CD4-positive, alpha-beta T cell treated with Interleukin-17A for 4 hours (primary cell): ENCODE data around the gene ZNF432.
A peak's percentile ranks its signal among the peaks of the same experiment; 100 is the strongest.

Source experiments
- DNase-seq: peaks from one replicate; pipeline ENCODE4 v3.0.0-alpha.2; 2020; ENCODE audit warnings: mixed read lengths

Gene ZNF432

DNA sequence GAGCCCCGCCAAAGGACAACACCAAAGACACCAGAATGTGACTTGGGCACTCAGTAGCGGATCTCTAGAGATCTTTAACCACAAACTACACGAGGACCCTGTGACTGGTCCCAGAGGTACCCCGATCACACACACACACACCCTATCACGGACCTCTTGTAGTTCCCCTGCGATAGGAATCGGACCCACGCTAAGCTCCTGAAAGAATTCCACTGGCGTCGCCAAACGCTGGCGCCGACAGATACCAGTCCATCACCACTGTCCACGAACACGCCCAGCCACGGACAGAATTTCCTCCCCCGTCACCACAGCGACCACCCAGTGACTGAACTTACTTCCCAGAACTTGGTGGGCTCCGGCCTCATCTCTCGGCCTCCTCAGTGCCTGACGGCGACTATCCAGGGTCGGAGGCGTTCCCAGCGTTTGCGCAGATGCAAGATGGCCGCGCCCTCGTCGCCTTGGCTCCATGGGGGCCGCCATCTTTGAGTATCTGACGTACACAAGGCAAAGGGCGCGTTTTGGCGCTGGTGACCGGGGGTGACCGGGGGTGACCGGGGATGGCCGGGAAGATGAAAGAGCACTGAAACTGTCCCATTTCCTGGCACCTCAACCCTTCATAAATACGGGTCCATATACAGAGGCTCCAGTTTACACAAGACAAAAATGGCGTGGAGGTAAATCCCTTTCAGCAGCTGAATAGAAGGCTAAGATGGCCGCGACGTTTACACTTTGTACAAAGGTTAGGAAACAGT is 40.7 kb downstream of the ZNF432 start, which contains the start of gene ZNF615:
ZNF615 (minus strand) TSS at position 406 of the 752 bp plus-strand sequence. CDS start 4,500 bp downstream, outside the sequence.
- peak; percentile 89 for DNase-seq

DNA sequence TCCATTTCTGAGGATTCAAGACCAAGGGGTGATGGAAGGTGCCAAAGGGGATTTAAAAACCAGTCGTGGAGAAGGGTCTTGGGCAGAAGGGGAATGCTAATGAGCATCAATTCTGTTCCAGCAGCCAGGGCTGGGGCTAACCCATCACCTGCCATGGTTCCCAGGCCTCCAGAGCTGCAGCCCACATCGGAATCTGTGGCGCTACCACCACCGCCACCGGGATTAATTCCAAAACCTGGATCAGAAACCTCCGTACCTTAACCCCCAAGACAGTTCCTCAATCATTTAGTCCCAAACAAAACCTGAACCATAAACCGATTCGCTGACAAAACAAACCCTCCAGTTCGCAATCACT is 41.2 kb downstream of the ZNF432 start:
- DNase-seq = no peak

DNA sequence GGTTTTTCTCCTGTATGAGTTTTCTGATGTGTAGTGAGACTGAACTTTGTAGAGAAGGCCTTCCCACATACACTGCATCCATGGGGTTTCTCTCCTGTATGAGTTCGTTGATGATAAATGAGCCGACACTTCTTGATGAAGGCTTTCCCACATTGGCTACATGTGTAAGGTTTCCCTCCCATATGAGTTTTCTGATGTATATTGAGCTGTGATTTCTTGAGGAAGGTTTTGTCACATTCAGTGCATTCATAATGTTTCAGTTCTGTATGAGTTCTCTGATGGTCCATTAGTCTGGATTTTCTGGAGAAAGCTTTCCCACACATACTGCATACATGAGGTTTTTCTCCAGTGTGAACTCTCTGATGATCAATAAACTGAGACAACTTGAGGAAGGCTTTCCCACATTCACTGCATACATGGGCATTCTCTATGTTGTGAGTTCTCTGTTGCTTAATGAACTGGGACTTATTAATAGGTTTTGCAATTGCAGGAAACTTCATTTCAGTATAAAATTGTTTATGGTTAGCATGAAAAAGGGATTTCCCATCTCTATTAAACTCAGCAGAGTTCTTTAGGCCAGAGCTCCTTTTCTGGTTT is 54.5 kb downstream of the ZNF432 start:
- DNase-seq = no peak

DNA sequence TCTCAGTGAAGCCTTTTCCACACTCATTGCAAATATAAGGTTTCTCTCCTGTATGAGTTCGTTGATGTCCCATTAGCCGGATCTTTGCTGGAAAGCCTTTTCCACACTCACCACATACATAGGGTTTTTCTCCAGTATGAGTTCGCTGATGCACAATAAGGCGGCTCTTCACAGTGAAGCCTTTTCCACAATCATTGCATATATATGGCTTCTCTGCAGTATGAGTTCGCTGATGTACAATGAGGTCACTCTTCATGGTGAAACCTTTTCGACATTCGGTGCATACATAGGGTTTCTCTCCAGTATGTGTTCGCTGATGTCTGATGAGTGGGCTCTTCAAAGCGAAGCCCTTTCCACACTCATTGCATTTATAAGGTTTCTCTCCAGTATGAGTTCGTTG is 55.2 kb downstream of the ZNF432 start:
- DNase-seq = no peak

DNA sequence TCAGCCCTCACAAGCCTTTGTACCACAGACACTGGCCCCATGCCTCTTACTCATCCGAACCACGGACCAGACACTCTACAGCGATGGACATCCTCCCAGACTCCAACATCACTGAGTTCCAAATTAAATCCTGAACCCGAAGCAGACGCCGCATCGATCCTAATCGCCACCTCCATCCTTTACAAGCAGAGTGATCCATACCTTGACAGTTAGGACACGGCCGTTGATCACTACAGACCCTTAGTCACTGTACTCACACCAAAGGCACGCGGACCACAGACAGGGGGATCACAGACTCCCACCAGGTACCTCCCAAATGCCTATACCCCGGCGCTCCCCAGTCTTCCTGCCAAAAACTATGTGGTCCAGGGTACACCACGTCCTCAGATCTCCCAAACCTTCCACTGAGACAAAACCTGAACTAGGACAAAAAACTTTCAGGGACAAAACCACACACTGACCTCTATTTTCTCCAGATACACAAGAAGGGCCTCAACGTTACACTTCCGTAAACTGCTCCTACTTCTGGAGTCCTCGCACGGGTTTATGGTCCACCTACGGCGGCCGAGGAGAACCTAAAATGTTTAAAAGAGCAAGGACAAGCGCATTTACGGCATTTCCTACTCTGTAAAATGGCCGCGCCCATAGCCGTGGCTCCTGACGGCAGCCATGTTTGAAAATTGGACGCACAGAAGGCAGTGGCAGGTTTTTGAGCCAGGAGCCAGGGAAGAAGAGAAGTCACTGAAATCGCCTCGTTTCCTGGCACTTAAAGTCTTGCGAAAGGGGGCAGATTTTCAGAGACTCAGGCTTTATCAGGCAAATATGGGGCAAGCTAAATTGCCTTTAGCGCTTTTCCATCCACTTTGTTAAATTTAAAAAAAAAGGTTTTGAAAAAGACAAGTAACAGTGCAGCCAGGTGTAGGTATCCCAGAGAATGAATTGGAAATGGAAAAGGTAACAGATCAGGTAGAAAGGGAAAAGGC is 62.0 kb downstream of the ZNF432 start, which contains the start of gene ZNF350:
ZNF350 (minus strand) TSS at position 532 of the 983 bp plus-strand sequence. CDS start 12,480 bp downstream, outside the sequence.
- peak; percentile 89 for DNase-seq

DNA sequence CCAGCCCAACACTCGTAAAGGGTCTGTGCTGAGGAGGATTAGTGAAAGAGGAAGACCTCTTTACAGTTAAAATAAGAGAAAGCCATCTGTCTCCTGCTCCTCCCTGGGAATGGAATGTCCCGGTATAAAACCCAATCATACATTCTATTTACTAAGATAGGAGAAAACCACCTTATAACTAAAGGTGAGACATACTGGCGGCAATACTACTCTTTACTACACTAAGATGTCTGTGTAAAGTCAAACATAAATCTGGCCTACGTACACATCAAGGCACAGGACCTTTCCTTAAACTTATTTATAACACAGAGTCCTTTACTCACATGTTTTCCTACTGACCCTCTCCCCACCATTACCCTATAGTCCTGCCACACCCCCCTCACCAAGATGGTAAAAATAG is 65.3 kb downstream of the ZNF432 start:
- DNase-seq = no peak
